GM19351 (cell line): ENCODE measurements around the gene IFT122.
"Not testable (repeated sequence)": the region's sequence is repeated elsewhere in the genome, so short reads cannot be mapped to it uniquely, and the experiment has no call there.

ENCODE experiments used
- ATAC-seq: cut with Tn5 transposase; IDR thresholded peaks from one replicate; pipeline ENCODE4 v1.9.1; 2021; ENCODE audit warnings: mild to moderate bottlenecking, moderate library complexity; ENCODE audit not compliant: unreplicated experiment

IFT122 gene

DNA sequence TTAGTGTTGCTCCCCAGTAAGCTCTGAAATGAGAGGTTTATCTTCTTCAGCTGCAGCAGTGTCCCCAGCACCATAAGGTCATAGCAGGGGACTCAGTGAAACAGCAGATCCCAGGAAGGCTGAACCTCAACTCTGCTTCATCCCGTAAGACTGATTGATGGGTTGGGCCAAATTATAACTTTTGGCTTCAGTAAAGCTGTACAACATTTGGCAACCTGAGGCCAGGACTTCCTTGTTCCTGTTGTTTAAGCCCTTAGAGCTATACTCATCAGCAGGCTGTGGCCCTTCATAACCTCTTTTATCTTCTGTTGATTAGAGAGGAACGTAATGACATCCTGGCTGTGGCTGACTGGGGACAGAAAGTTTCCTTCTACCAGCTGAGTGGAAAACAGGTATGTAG is 29.0 kb downstream of the IFT122 start:
- ATAC-seq = no peak

- no peak for ATAC-seq
These were observed 30.8 kb downstream of the IFT122 start for GRCh38 chr3:129470861-129471260.

DNA sequence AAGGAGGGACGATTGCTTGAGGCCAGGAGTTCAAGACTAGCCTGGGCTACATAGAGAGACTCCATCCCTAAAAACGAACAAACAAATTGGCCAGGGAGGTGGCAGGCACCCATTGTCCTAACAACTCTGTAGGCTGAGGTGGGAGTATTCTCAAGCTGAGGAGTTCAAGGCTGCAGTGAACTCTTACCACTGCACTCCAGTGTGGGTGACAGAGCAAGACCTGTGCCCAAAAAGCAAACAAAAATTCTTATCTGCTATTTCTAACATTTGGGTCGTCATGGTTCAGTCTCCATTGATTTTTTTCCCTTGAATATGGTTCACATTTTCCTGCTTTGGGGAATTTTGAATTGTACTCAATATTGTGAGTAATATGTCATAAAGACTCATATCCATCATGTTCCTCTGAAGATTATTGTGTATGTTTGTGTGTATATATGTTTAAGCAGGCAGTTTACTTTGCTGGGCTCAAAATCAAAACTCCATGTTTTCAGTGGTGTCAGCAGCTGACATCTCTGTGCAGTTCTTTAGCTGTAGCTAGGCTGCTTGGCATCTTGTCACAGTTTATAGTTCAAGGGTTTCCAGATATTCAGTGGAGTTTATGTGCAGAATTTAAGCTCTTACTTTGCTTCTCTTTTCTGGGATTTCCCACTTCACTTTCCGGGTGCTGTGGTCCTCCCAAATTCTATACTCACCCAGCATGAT is 33.2 kb downstream of the IFT122 start:
- no peak for ATAC-seq

- ATAC-seq = no peak
These were observed 33.7 kb downstream of the IFT122 start for GRCh38 chr3:129473769-129474152.

DNA sequence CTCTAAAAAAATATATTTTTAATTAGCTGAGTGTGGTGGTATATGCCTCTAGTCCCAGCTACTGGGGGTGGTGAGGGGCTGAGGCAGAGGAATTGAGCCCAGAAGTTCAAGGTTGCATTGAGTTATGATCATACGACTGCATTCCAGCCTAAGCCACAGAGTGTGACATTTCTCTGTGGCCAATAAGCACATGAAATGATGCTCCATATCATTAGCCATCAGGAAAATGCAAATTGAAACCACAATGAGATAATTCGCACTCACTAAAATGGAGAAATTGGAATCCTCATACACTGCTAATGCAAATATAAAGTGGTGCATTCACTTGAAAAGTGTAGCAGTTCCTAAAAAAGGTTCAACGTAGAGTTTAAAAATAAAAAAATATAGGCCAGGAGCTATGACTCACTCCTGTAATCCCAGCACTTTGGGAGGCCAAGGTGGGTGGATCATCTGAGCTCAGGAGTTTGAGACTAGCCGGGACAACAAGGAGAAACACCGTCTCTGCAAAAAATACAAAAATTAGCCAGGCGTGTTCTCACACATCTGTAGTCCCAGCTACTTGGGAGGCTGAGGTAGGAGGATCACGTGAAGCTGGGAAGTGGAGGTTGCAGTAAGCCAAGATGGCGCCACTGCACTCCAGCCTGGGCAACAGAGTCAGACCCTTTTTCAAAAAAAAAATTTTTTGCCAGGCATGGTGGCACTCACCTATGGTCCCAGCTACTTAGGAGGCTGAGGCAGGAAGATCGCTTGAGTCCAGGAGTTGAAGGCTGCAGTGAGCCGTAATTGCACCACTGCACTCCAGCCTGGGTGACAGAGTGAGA is 35.2 kb downstream of the IFT122 start:
- ATAC-seq = no peak

GRCh38 chr3:129475863-129476262 is 35.8 kb downstream of the IFT122 start:
- no peak for ATAC-seq

- ATAC-seq = no peak
These were observed 36.6 kb downstream of the IFT122 start for GRCh38 chr3:129476586-129476985.

DNA sequence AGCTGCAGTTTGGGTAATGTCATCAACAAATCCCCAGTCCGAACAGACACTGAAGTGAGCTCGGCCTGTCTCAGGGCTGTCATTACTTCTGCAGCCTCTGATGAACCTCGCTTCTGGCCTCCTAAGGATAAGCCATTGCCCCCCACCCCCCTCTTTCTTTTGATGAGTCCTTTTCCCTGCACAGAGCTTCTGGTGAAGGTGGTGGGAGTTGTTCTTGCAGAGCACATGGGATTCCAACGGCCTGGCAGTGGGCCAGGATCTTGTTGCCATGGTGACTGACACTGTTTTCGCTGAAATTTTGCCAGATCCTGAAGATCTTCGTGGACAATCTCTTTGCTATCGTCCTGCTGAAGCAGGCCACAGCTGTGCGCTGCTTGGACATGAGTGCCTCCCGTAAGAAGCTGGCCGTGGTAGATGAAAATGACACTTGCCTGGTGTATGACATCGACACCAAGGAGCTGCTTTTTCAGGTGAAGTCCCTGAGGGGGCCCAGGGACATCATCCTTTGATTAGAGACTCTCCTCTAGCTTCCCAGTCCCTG is 41.3 kb downstream of the IFT122 start:
- ATAC-seq = not testable (repeated sequence)

GRCh38 chr3:129481766-129482332 is 41.8 kb downstream of the IFT122 start:
- no peak for ATAC-seq

- ATAC-seq = no peak
These were observed 42.7 kb downstream of the IFT122 start for GRCh38 chr3:129482721-129483120.

DNA sequence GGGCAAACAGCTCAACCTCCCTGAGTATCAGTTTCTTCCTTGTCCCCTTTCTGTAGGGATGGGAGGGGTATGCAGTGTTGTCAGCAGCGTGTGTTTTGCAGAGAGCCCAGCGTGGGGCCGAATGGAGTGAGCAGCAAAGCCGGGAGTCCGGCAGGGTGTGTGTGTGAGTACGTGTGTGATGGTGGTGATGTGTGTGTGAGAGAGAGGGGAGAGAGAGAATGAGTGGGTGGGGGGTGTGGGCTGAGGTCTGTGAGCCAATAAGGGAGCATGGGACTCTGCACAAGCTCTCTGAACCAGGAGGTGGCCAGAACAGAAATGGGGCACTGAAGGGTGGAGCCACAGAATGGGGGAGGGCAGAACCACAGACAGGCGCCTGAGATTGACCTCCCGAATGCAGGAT is 43.8 kb downstream of the IFT122 start:
- no peak for ATAC-seq

GRCh38 chr3:129485146-129485545 is 45.1 kb downstream of the IFT122 start:
- ATAC-seq = not testable (repeated sequence)

DNA sequence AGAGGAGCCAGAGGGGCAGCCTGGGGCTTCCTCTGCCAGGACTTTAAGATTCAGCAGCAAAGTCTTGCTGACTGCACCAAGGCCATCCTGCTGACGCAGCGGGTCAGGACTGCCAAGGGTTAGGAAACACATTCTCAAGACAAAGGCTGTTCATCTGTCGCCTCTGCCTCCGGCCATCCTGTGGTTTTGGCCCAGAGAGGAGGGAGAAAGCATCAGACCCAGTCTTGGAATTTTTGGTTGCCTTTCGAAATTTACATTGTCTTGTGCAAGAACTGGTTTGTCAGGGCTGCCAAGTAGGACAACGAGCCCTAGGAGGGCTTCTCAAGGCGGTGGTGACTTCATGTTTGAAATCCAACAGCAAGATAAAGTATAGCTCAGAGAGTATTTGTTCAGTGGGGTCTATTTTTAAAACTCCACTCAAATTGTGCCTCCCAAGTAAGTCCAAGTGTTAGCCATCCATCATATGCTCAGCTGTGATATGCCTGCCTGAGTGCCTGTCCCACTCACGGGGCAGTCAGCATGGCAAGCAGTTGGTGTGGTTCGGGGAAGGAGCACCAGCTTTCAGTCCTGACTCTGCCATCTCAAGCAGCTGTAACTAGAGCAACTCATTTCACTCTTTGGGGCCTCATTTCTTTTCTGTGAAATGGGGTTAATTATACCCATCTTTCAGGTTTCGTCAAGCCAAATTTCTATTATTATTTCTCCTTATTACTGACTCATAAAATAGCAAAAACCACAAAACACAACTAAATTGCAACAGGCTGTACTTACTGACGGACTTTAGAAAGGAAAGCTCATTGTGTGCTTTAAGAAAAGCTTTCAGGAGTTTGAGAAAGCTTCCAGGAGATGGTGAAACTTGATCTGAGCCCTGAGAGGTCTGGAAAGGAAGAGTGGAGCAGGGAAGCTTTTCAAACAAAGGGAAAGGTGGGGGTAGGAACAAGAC is 46.0 kb downstream of the IFT122 start:
- ATAC-seq = no peak

- no peak for ATAC-seq
These were observed 46.6 kb downstream of the IFT122 start for GRCh38 chr3:129486664-129487035.

DNA sequence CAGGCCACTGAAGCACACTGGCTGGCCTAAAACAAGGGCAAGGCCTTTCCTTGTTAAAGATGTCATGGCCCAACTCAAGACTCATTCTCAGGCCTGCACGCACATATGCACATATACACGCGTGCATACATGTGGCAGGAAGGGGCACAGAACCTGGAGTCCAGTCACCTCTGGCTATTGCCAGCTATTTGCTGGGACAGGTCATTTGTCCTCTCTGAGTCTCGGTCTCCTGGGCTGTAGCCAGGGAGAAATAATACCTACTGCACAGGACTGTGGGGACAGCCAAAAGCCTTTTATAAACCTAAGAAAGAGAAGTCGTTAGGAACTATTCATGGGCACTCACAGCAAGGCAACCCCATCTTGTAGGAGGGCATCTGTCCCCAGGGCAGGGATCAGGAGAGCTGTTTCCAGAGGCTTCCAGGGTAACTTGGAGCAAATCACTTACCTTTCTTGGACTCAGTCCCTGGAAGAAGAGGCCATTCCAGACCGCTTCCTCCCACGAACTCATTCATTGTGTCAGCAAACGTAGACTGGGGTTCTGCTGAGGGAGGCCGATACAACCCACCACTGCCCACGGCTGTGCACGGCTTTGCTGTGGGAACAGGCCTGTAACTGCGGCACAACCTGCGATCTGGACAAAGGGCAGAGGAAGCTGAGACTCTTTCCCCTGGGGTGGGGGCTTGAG is 47.3 kb downstream of the IFT122 start:
- ATAC-seq = no peak

DNA sequence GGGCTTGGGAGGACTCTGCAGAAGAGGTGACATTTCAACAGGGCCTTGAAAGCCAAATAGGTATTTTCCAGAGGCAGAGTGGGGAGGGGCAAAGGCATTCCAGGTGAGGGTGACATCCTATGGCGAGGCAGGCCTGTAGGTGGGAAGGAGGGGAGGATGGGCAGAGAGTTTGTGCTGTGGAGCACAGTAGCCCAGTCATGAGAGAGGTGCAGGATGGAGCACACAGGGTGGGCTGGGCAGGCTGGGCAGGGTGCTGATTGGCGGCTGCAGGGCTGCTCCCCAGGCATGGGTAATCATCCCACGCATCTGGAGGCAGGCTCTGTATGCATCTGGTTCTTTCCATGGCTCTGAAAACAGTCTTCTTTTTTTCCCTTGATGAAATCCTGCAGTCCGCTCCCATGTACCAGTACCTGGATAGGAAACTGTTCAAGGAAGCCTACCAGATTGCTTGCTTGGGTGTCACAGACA is 47.9 kb downstream of the IFT122 start:
- not testable (repeated sequence) for ATAC-seq

DNA sequence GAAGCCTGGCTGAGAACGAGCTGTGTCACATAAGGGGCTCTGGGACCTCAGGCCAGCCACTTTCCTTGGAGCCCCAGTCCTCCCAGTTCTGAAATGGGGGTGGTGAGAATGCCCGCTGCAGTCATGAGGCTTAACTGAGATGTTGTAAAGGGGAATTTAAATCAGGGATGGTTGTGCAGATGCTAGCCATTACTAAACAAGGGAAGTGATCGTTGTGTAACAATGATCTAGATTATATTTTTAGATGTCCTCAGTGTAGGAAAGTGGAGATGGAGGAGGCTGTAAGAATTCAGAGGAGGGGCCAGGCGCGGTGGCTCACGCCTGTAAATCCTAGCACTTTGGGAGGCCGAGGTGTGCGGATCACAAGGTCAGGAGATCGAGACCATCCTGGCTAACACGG is 49.2 kb downstream of the IFT122 start:
- not testable (repeated sequence) for ATAC-seq

DNA sequence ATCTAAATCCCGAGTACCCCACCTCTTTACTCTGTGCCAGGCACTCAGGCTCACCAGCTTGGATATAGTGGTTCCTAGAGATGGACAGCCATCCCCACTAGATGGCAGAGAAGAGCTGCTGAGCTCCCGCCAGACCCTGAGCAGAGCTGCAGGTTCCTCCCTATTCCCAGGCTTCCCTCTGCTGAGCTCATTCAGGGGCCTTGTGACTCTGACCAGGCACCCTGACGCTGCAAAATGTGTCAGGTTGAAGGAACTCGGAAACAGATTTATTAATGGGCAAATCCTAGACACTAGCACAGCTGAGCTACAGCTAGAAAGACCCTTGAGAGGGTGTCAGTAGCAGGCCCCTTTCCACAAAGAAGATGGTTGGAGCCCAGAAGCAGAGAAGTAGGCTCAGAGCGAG is 50.2 kb downstream of the IFT122 start:
- peak; percentile 77 for ATAC-seq

DNA sequence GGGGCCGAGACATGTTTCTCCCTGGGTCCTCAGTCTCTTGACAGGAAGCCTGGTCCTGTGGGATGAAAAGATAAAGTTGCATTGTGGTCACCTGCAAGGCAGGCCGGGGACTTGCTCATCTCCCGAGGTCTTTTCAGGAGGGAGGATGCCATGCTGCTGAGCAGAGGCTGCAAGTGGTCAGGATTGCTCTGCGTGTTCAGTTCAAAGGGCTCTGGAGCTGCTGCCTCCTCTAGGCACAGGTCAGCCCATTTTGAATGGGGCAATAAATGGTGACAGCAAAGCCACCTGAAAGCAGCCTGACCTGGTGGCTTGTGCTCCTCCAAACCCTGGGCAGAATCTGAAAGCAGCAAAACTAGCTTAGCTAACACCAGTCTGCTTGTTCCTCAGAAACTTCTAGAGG is 51.1 kb downstream of the IFT122 start:
- ATAC-seq = not testable (repeated sequence)

- ATAC-seq = no peak
These were observed 51.8 kb downstream of the IFT122 start for GRCh38 chr3:129491794-129492193.
